Measurements from ENCODE around the gene SEC31A.
"Not testable (repeated sequence)": the region's sequence is repeated elsewhere in the genome, so short reads cannot be mapped to it uniquely, and the experiment has no call there.

SEC31A gene

GRCh38 chr4:82852751-82853285, 38.1 kb downstream of the SEC31A start:
- peak; percentile 8 for DNase-seq
- in situ Hi-C loops (cut with HindIII; ENCODE audit: low pct_ligation_motif_present, low pct_unique_long_range_greater_than_20kb, low sequenced_read_pairs): no loop called here

- in situ Hi-C loops (cut with HindIII; ENCODE audit: low pct_ligation_motif_present, low pct_unique_long_range_greater_than_20kb, low sequenced_read_pairs): no loop called here
- peak; percentile 55 for DNase-seq
Observed at GRCh38 chr4:82851885-82852750, 38.8 kb downstream of the SEC31A start.

DNA sequence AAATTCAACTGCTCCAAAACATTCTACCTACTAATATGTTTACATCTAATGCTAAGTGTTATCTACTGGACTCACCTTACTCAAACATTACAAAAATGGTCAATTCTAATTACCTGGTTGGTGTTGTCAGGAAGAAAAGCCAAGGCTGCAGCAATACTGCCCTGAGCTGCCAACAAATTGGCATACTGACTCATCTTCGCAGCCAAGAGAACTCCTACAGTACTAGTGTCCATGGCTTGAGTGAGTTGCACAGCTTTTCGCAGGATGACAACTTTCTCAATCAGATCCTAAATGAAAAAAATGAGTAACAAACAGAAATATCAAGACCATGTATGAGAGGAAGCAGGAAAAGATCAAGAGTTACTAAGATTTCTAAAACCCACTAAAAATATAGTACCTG, 39.6 kb downstream of the SEC31A start:
- no peak for DNase-seq
- in situ Hi-C loops (cut with HindIII; ENCODE audit: low pct_ligation_motif_present, low pct_unique_long_range_greater_than_20kb, low sequenced_read_pairs): no loop called here

DNA sequence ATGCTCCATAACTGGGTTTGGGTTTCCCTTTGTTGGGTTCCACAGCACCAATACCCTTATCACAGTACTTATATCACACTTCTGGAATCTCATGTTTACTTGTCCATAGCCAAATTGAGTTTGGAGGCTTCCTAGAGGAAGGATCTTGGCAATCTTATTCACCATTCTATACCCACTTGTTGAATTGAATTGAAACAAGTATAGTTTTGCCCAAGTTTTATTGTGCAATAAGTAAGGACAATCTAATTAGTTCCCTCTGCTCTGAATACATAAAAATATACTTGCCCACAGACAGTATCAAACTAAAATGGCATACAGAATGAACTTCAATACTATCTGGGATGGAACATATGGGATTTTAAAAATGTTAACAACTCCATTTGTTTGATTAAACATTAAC, 40.3 kb downstream of the SEC31A start:
- in situ Hi-C loops (cut with HindIII; ENCODE audit: low pct_ligation_motif_present, low pct_unique_long_range_greater_than_20kb, low sequenced_read_pairs): no loop called here
- DNase-seq: no peak

DNA sequence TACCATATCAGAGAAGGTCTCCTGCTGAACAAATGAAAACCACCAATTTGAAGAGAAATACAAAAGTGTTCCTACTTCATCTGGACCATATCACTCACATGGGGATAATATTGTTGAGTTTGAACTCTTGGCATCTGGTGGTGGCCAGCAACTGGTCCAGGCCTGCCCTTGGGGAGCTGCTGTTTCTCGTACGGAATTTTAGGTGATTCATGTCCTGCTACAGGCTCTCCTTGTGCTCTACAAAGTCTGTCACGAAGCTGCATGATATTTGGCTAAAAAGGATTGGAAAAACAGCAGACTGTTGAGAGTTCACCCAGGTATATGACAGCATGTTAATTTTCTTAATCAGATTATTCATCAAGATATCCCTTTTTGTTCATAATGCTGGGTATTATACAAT, 42.2 kb downstream of the SEC31A start:
- in situ Hi-C loops (cut with HindIII; ENCODE audit: low pct_ligation_motif_present, low pct_unique_long_range_greater_than_20kb, low sequenced_read_pairs): no loop called here
- no peak for DNase-seq

- in situ Hi-C loops (cut with HindIII; ENCODE audit: low pct_ligation_motif_present, low pct_unique_long_range_greater_than_20kb, low sequenced_read_pairs): no loop called here
- peak; percentile 15 for DNase-seq
Observed at GRCh38 chr4:82842593-82842992, 48.4 kb downstream of the SEC31A start.

- in situ Hi-C loops (cut with HindIII; ENCODE audit: low pct_ligation_motif_present, low pct_unique_long_range_greater_than_20kb, low sequenced_read_pairs): no loop called here
Observed at GRCh38 chr4:82839624-82840023, 51.3 kb downstream of the SEC31A start.

DNA sequence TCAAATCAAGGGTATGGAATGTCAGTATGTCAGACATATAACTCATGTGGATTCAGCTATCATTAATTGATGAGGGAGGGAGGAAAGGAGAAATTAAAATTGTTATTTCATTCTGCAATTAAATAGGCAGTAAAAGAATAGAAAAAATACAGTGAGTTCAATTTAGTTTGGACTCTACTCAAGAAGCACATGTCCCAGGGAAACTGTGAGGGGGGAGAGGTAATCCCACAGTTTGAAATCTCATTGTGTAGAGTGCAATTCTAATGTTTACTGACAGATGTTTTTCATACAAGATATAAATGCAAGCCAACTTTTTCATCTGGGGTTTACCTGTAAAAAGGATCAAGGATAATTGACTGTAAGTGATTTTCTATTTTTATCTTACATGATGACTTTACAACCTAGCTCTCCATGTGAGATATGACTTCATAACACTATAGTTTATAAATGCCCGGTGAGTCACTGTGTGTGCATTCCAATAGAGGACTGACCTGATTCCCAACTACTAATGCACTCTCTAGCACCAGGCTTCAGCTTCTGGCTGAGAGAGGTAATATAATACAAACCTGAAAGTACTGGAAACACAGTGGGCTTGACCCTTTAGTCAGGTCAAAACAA, 57.1 kb downstream of the SEC31A start:
- DNase-seq: peak; percentile 39
- in situ Hi-C loops (cut with HindIII; ENCODE audit: low pct_ligation_motif_present, low pct_unique_long_range_greater_than_20kb, low sequenced_read_pairs): no loop called here

More at GRCh38 chr4:82839624-82840023, 51.3 kb downstream of the SEC31A start:
- no peak for DNase-seq

DNA sequence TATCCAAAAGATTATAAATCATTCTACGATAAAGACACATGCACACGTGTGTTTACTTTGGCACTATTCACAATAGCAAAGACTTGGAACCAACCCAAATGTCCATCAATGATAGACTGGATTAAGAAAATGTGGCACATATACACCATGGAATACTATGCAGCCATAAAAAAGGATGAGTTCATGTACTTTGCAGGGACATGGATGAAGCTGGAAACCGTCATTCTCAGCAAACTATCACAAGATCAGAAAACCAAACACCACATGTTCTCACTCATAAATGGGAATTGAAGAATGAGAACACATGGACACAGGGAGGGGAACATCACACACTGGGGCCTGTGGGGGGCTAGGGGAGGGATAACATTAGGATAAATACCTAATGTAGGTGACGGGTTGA, 57.9 kb downstream of the SEC31A start:
- in situ Hi-C loops (cut with HindIII; ENCODE audit: low pct_ligation_motif_present, low pct_unique_long_range_greater_than_20kb, low sequenced_read_pairs); DNase-seq: not testable (repeated sequence)

GRCh38 chr4:82825425-82825824, 65.5 kb downstream of the SEC31A start:
- DNase-seq: no peak
- in situ Hi-C loops (cut with HindIII; ENCODE audit: low pct_ligation_motif_present, low pct_unique_long_range_greater_than_20kb, low sequenced_read_pairs): no loop called here

DNA sequence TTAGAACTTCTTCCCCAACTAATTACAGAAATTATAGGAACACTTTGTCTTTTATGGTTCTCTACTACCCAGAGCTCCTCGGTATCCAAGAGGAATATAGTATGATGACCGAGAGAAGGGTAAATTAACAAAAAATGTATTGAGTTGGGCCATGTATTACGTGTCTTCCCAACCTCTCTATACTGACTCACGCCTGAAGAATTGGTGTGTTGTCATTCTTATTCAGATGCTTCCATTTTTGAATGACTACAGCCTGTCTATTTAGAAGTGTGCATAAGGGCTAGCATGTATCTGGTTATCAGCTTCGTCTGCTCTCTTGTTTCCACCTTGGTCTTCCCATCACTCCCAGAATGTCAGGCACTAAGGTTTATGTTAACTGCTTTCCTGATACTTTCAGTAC, 67.9 kb downstream of the SEC31A start:
- DNase-seq: no peak
- in situ Hi-C loops (cut with HindIII; ENCODE audit: low pct_ligation_motif_present, low pct_unique_long_range_greater_than_20kb, low sequenced_read_pairs): no loop called here

DNA sequence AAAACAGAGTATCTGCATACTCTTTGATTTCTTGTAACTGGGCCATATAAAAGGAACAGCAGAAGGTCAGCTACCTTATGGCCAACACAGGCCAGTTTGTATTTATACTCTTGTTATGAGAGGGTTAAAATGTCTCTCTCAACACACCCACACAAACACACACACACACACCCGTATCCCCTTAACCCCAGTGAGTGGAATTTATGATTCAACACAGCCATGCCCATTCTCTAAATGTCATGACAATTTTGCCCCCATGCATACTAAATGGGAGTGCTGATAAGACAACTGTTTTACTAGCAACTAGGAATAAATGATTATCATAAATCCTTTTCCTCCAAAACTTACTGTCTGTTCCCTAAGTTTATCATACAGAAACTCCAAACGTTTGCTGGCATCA, 70.3 kb downstream of the SEC31A start:
- no peak for DNase-seq
- in situ Hi-C loops (cut with HindIII; ENCODE audit: low pct_ligation_motif_present, low pct_unique_long_range_greater_than_20kb, low sequenced_read_pairs): no loop called here

DNA sequence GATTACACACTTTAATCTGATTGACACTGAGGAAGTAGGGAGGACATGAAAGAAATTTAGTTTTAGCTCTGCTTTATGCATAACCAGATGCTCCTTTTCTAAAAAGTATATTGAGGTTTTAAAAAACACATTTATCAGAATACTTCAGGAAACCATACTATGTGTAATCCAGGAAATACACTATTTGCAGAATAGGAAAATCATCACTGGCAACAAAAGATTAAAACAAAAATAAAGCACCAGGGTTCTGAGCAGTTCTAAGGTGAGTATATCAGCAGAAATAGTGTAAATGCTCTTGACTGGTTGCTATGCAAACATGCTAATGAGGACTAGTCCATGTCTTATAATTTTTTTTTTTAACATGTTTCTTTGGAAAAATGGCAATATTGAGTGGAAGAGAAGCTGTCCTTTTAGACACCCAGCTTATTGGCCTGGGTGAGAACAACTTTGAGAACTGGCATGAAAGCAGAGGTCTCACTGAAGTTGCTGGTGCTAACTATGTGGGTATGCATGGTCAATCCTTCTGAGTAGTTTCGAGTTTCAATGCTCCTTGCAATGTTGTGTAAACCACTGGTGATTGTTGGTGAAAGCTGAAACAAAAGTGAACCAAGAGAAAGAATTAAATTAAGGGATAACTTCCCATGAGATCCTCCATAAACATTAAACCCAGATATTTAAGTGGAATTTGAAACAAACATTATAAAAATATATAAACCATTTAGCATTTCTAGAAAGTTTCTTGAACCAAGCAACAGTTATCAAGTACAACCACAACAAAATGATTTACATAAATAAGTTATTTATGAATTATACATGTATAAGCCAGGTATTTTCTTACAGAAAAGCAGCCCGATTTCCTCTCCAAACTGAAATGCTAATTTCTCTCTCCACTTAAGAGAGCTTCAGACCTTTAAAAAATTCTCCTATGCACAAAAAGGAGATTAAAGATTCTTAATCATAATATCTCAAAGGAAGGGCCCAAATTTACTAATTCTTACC, 72.0 kb downstream of the SEC31A start:
- no peak for DNase-seq
- in situ Hi-C loops (cut with HindIII; ENCODE audit: low pct_ligation_motif_present, low pct_unique_long_range_greater_than_20kb, low sequenced_read_pairs): no loop called here

- in situ Hi-C loops (cut with HindIII; ENCODE audit: low pct_ligation_motif_present, low pct_unique_long_range_greater_than_20kb, low sequenced_read_pairs); DNase-seq: not testable (repeated sequence)
Observed at GRCh38 chr4:82816874-82817273, 74.1 kb downstream of the SEC31A start.

DNA sequence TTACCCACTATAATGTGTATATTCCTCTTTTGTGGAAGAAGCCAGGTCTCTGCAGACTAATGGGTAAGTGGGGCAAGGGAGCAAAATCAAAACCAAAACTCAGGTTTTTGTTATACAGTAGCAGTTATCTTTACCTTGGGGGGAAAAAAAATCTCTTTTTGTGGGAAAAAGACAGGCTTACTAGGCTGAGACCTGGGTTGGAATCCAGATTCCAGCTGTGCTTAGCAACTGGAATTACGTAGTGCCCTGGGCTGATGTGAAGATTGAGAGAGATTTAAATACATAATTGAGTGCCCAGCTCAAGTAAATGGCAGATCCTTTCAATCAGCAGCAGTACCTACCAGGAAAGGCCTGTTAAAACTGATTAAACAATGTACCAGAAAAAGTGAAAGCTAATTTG, 76.9 kb downstream of the SEC31A start:
- in situ Hi-C loops (cut with HindIII; ENCODE audit: low pct_ligation_motif_present, low pct_unique_long_range_greater_than_20kb, low sequenced_read_pairs): no loop called here
- no peak for DNase-seq

GRCh38 chr4:82811838-82812341, 79.1 kb downstream of the SEC31A start:
- in situ Hi-C loops (cut with HindIII; ENCODE audit: low pct_ligation_motif_present, low pct_unique_long_range_greater_than_20kb, low sequenced_read_pairs): no loop called here
- no peak for DNase-seq

- DNase-seq: no peak
- in situ Hi-C loops (cut with HindIII; ENCODE audit: low pct_ligation_motif_present, low pct_unique_long_range_greater_than_20kb, low sequenced_read_pairs): no loop called here
Observed at GRCh38 chr4:82811392-82811791, 79.6 kb downstream of the SEC31A start.

DNA sequence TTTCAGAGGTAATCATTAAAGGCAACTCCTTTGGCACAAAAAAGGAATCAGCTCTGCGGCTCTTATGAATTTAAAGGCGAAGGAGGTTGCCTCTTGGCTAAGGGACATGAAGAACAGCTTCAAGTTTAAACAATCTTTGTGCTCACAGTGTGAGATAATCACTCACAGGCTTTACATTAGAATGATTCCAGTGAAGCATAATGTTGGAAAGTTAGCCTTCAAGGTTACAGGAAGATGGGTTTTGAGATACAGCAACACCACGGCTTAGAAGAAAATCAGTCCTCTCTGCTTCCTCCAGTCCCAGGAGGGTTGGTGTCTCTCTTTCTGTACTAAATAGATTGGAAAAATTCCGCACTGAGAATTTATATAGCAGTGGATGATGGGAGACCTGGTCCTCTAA, 80.8 kb downstream of the SEC31A start:
- in situ Hi-C loops (cut with HindIII; ENCODE audit: low pct_ligation_motif_present, low pct_unique_long_range_greater_than_20kb, low sequenced_read_pairs): no loop called here
- DNase-seq: peak; percentile 26

Data from ACHN (cell line).